GM23338 (cell line): Measurements from ENCODE around the gene OR10T2. TPM values are rescaled to one million over a fixed set of nuclear protein-coding genes. Genes with fewer than 3 reads are reported as not detected.
"Not testable (repeated sequence)": the region's sequence is repeated elsewhere in the genome, so short reads cannot be mapped to it uniquely, and the experiment has no call there.

Experiments
- ATAC-seq: fragments of 200-7000 bp; cut with Tn5 transposase; 3 replicates; pipeline ENCODE4 v1.9.1; 2020
- DNase-seq: peaks from one replicate; pipeline ENCODE4 v3.0.0-alpha.2; 2015; ENCODE audit warnings: low spot score
- H2AFZ ChIP-seq: fragments of 200-600 bp; sonication (generic); 2 replicates; pipeline ENCODE4 v1.8.0; 2016; ENCODE audit warnings: antibody characterized with exemption, mild to moderate bottlenecking, moderate library complexity
- H3F3A ChIP-seq: fragments of 200-600 bp; sonication (generic); replicated peaks from 2 replicates; pipeline ENCODE4 v1.8.0; 2017; ENCODE audit warnings: antibody characterized with exemption, mixed run types, low read depth
- H3K27ac ChIP-seq: fragments of 200-600 bp; sonication (generic); 2 replicates; pipeline ENCODE4 v1.6.1; 2016; ENCODE audit warnings: low read depth
- H3K27me3 ChIP-seq: fragments of 200-600 bp; sonication (generic); 2 replicates; pipeline ENCODE4 v1.8.0; 2016; ENCODE audit warnings: mild to moderate bottlenecking, mixed run types, moderate library complexity; ENCODE audit not compliant: insufficient read depth
- H3K36me3 ChIP-seq: fragments of 200-600 bp; sonication (generic); 2 replicates; pipeline ENCODE4 v1.8.0; 2016; ENCODE audit warnings: mild to moderate bottlenecking; ENCODE audit not compliant: insufficient read depth
- H3K4me1 ChIP-seq: fragments of 200-600 bp; sonication (generic); 2 replicates; pipeline ENCODE4 v1.8.0; 2016; ENCODE audit warnings: mild to moderate bottlenecking, moderate library complexity; ENCODE audit not compliant: insufficient read depth
- H3K4me2 ChIP-seq: fragments of 200-600 bp; sonication (generic); 2 replicates; pipeline ENCODE4 v1.7.1; 2017; ENCODE audit warnings: mixed run types
- H3K4me3 ChIP-seq: fragments of 200-600 bp; sonication (generic); 2 replicates; pipeline ENCODE4 v1.6.1; 2016; ENCODE audit warnings: mixed run types
- H3K79me2 ChIP-seq: fragments of 200-600 bp; sonication (generic); replicated peaks from 2 replicates; pipeline ENCODE4 v1.8.0; 2017; ENCODE audit warnings: mild to moderate bottlenecking; ENCODE audit not compliant: insufficient read depth
- H3K9me2 ChIP-seq: fragments of 200-600 bp; sonication (generic); 2 replicates; pipeline ENCODE4 v1.8.0; 2017; ENCODE audit not compliant: insufficient read depth
- H4K20me1 ChIP-seq: fragments of 200-600 bp; sonication (generic); replicated peaks from 2 replicates; pipeline ENCODE4 v1.8.0; 2017; ENCODE audit warnings: mild to moderate bottlenecking; ENCODE audit not compliant: insufficient read depth
- H3K27ac Mint-ChIP-seq: 2 replicates; pipeline ENCODE4 v1.8.0; 2020; ENCODE audit warnings: inconsistent platforms, mild to moderate bottlenecking, moderate library complexity, mixed read lengths
- H3K27me3 Mint-ChIP-seq: 3 replicates; pipeline ENCODE4 v1.8.0; 2022; ENCODE audit warnings: low read depth, mild to moderate bottlenecking, moderate library complexity, mixed read lengths, inconsistent platforms; ENCODE audit not compliant: insufficient read depth, poor library complexity
- H3K36me3 Mint-ChIP-seq: 3 replicates; pipeline ENCODE4 v1.8.0; 2021; ENCODE audit warnings: low read depth, mild to moderate bottlenecking, inconsistent platforms, moderate library complexity, mixed read lengths
- H3K4me1 Mint-ChIP-seq: 3 replicates; pipeline ENCODE4 v1.8.0; 2020; ENCODE audit warnings: mild to moderate bottlenecking, inconsistent platforms, mixed read lengths
- H3K4me3 Mint-ChIP-seq: 3 replicates; pipeline ENCODE4 v1.8.0; 2021; ENCODE audit warnings: moderate library complexity, mild to moderate bottlenecking, inconsistent platforms, mixed read lengths
- H3K9me3 Mint-ChIP-seq: 3 replicates; pipeline ENCODE4 v1.8.0; 2020; ENCODE audit warnings: moderate library complexity, mild to moderate bottlenecking, inconsistent platforms, mixed read lengths
- EZH2phosphoT487 ChIP-seq: fragments of 200-600 bp; sonication (generic); IDR thresholded peaks from one replicate; pipeline ENCODE4 v1.8.1; 2018; ENCODE audit warnings: antibody characterized with exemption; ENCODE audit not compliant: unreplicated experiment
- JUNB ChIP-seq: IDR thresholded peaks from one replicate; pipeline ENCODE4 v1.6.1; 2016; ENCODE audit warnings: antibody characterized with exemption; ENCODE audit not compliant: unreplicated experiment
- STAT1 ChIP-seq: IDR thresholded peaks from one replicate; pipeline ENCODE4 v1.6.1; 2016; ENCODE audit warnings: antibody characterized with exemption; ENCODE audit not compliant: unreplicated experiment
- polyA plus RNA-seq: library from polyadenylated mRNA; unstranded; fragments of >200 nt; fragmentation: Nextera tagmentation; extraction: Ambion mirVana; gene quantifications from 2 replicates; pipeline ENCODE4 v1.2.1, GENCODE V29; 2016
- total RNA-seq: library from RNA; depleted of rRNA; stranded (reverse); fragments of >200 nt; shearing (Covaris generic); gene quantifications from 2 replicates; pipeline ENCODE4 v1.2.3, GENCODE V29; 2014
- TF ChIP-seq, protein P1 (sequence below), 2 experiments: fragments of 200-600 bp in 1 of 2; sonication (generic) in 1 of 2; conservative IDR thresholded peaks; 2 replicates each; pipeline versions ENCODE4 v1.5.1 to v1.6.1; 2016 to 2017; ENCODE audit warnings: antibody characterized with exemption in 2 of 2, low read depth in 2 of 2, mild to moderate bottlenecking in 2 of 2, moderate library complexity in 1 of 2

Gene OR10T2
- total and polyA plus RNA-seq, 2 experiments from 2014 or later, result not detected

DNA sequence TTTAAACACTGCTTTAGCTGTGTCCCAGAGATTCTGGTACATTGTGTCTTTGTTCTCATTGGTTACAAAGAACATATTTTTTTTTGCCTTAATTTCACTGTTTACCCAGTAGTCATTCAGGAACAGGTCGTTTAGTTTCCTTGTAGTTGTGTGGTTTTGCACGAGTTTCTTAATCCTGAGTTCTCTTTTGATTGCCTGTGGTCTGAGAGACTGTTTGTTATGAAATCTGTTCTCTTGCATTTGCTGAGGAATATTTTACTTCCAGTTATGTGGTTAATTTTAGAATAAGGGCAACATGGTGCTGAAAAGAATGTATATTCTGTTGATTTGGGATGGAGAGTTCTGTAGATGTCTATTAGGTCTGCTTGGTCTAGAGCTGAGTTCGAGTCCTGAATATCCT is 30.9 kb upstream of the OR10T2 start:
- H3K4me1 Mint-ChIP-seq, H3K4me3 Mint-ChIP-seq, H3K27ac Mint-ChIP-seq, H2AFZ ChIP-seq, H3K4me2 ChIP-seq, H3K79me2 ChIP-seq, H3K27ac ChIP-seq, H4K20me1 ChIP-seq, H3F3A ChIP-seq, H3K36me3 Mint-ChIP-seq, H3K36me3 ChIP-seq, DNase-seq, H3K27me3 ChIP-seq, H3K27me3 Mint-ChIP-seq, H3K4me1 ChIP-seq, H3K9me2 ChIP-seq, H3K4me3 ChIP-seq, ATAC-seq: not testable (repeated sequence)
- peaks cover 24% of the 10 kb centered on the region for H3K9me3 Mint-ChIP-seq

DNA sequence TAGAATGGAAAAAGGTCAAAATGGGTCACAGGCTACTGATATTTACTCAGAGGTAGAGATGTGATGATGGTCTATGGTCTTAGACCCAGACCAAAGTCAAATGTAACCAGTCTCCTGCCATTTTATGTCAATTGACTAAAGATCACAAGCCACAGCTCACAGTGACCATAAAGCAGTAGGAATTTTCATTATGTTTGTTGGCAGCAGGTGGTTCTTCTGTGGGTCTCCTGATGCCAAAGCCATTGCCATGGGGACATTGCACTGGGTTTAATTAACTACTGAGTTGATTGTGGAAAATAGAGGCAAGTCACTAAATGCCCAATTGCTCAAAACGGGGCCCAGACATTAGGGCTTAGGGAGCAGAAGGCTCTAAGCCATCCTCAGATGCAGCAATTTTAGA is 26.9 kb upstream of the OR10T2 start, which contains the start of gene OR10K2:
Gene OR10K2, minus strand, starts transcription at position 101 of the 400 bp plus-strand sequence. CDS start 5,371 bp downstream, outside the sequence.
- no peak for TF ChIP-seq EZH2phosphoT487
- TF ChIP-seq, protein P1, sequence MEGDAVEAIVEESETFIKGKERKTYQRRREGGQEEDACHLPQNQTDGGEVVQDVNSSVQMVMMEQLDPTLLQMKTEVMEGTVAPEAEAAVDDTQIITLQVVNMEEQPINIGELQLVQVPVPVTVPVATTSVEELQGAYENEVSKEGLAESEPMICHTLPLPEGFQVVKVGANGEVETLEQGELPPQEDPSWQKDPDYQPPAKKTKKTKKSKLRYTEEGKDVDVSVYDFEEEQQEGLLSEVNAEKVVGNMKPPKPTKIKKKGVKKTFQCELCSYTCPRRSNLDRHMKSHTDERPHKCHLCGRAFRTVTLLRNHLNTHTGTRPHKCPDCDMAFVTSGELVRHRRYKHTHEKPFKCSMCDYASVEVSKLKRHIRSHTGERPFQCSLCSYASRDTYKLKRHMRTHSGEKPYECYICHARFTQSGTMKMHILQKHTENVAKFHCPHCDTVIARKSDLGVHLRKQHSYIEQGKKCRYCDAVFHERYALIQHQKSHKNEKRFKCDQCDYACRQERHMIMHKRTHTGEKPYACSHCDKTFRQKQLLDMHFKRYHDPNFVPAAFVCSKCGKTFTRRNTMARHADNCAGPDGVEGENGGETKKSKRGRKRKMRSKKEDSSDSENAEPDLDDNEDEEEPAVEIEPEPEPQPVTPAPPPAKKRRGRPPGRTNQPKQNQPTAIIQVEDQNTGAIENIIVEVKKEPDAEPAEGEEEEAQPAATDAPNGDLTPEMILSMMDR (conservative IDR thresholded peaks at IDR 0.05; ENCODE audit: low read depth in 2 of 2), result no peak
- peak within 1 kb of the TSS; percentile 40; the same call in 1 of the 2 replicates for H2AFZ ChIP-seq
- H3K4me1 ChIP-seq, result peaks cover 23% of the 10 kb centered on the region
- Mint-ChIP-seq H3K4me3 (no peak within 1 kb of the TSS), H3K36me3 (no peaks in the 10 kb centered on the region), H3K4me1 (peaks cover 24% of the 10 kb centered on the region), H3K27ac (no peak within 1 kb of the TSS), H3K27me3 (no peaks in the 10 kb centered on the region), H3K9me3 (peaks cover 9% of the 10 kb centered on the region; the same call in 1 of the 3 replicates)
- no peak within 1 kb of the TSS for H3K27ac ChIP-seq
- no peaks in the 10 kb centered on the region for H4K20me1 ChIP-seq
- no peaks in the 10 kb centered on the region for H3F3A ChIP-seq
- DNase-seq (no peak), ATAC-seq (no peak)
- no peaks in the 10 kb centered on the region for H3K27me3 ChIP-seq
- no peaks in the 10 kb centered on the region for H3K79me2 ChIP-seq
- no peak within 1 kb of the TSS for H3K4me2 ChIP-seq
- H3K9me2 ChIP-seq, result no peaks in the 10 kb centered on the region
- H3K4me3 ChIP-seq, result no peak within 1 kb of the TSS
- H3K36me3 ChIP-seq, result no peaks in the 10 kb centered on the region

DNA sequence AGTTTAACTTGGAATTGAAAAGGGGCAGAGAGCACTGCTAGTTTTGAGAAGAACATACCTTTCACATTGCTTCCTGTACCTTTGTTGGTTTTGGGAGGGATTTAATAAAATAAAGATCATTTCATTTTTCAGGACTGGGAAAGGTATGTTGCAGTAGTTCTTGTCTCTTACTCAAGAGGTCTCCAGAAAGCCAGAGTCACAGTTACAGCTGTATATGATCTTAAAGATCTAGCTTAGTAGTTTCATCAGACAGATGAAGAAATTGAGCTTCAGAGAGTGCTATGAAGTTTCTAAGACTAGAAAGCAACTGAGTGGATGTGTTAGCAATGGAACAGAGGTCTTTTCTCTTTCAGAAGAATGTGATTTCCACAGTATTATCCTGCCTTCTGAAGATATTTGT is 25.8 kb upstream of the OR10T2 start:
- H3K36me3 ChIP-seq, result no peaks in the 10 kb centered on the region
- H3K79me2 ChIP-seq, result no peaks in the 10 kb centered on the region
- H3K4me1 ChIP-seq, result peaks cover 23% of the 10 kb centered on the region
- no peak overlapping the region for H3K4me2 ChIP-seq
- Mint-ChIP-seq H3K9me3 (peaks cover 9% of the 10 kb centered on the region; the same call in 1 of the 3 replicates), H3K36me3 (no peaks in the 10 kb centered on the region), H3K4me3 (no peak overlapping the region), H3K4me1 (peaks cover 26% of the 10 kb centered on the region), H3K27me3 (no peaks in the 10 kb centered on the region), H3K27ac (peak overlapping the region; percentile 26)
- DNase-seq (no peak), ATAC-seq (no peak)
- H3K27ac ChIP-seq, result no peak overlapping the region
- no peak overlapping the region for H3K4me3 ChIP-seq
- H4K20me1 ChIP-seq, result no peaks in the 10 kb centered on the region
- no peaks in the 10 kb centered on the region for H3F3A ChIP-seq
- no peaks in the 10 kb centered on the region for H3K27me3 ChIP-seq
- H2AFZ ChIP-seq, result peak overlapping the region; percentile 40; the same call in 1 of the 2 replicates
- TF ChIP-seq STAT1 (no peak), JUNB (no peak)
- TF ChIP-seq, protein P1 (conservative IDR thresholded peaks at IDR 0.05; ENCODE audit: low read depth in 2 of 2), result no peak
- H3K9me2 ChIP-seq, result no peaks in the 10 kb centered on the region
